Glutamatergic neuron (in vitro differentiated cells): ENCODE measurements around the gene AUTS2. TPM values are rescaled to one million over a fixed set of nuclear protein-coding genes. Genes with fewer than 3 reads are reported as not detected.

Source experiments
- DNase-seq: peaks from one replicate; pipeline ENCODE4 v3.0.0; 2022
- H3K27ac Mint-ChIP-seq: one replicate; pipeline ENCODE4 v1.8.0; 2020; ENCODE audit warnings: mild to moderate bottlenecking, mixed read lengths, inconsistent platforms; ENCODE audit not compliant: unreplicated experiment
- H3K27me3 Mint-ChIP-seq: one replicate; pipeline ENCODE4 v1.8.0; 2020; ENCODE audit warnings: mild to moderate bottlenecking, moderate library complexity, mixed read lengths, inconsistent platforms; ENCODE audit not compliant: unreplicated experiment
- H3K36me3 Mint-ChIP-seq: one replicate; pipeline ENCODE4 v1.8.0; 2020; ENCODE audit warnings: mild to moderate bottlenecking, mixed read lengths, inconsistent platforms; ENCODE audit not compliant: unreplicated experiment
- H3K4me1 Mint-ChIP-seq: one replicate; pipeline ENCODE4 v1.8.0; 2020; ENCODE audit warnings: mild to moderate bottlenecking, low read depth, mixed read lengths, inconsistent platforms; ENCODE audit not compliant: unreplicated experiment
- H3K4me3 Mint-ChIP-seq: one replicate; pipeline ENCODE4 v1.8.0; 2020; ENCODE audit warnings: mild to moderate bottlenecking, mixed read lengths, inconsistent platforms; ENCODE audit not compliant: unreplicated experiment
- H3K9me3 Mint-ChIP-seq: one replicate; pipeline ENCODE4 v1.8.0; 2020; ENCODE audit warnings: mild to moderate bottlenecking, moderate library complexity, mixed read lengths, inconsistent platforms; ENCODE audit not compliant: unreplicated experiment
- CTCF ChIP-seq: fragments of 200-600 bp; sonication (generic); IDR thresholded peaks from one replicate; pipeline ENCODE4 v1.5.0; 2021; ENCODE audit not compliant: partially characterized antibody, unreplicated experiment
- total RNA-seq: library from RNA; stranded (reverse); fragmentation: NEBNext Ultra II Directional; extraction: Animal tissue kit (Norgen Biotek cat#: 25700); gene quantifications from one replicate; pipeline ENCODE4 v1.2.1, GENCODE V29; 2021; ENCODE audit not compliant: unreplicated experiment

Gene AUTS2
- total RNA-seq, 1 donor from 2014 or later: 300 TPM

- H3K27ac Mint-ChIP-seq: no peak overlapping the region
- peaks cover 37% of the 10 kb centered on the region for H3K4me1 Mint-ChIP-seq
Measured at GRCh38 chr7:69791739-69792138, 193.5 kb downstream of the AUTS2 start.

GRCh38 chr7:69795932-69796331 lies 197.7 kb downstream of the AUTS2 start:
- no peak for DNase-seq
- no peaks in the 10 kb centered on the region for H3K36me3 Mint-ChIP-seq
- peaks cover 41% of the 10 kb centered on the region for H3K4me1 Mint-ChIP-seq
- no peak for TF ChIP-seq CTCF
- H3K4me3 Mint-ChIP-seq: no peak overlapping the region
- H3K27ac Mint-ChIP-seq: no peak overlapping the region
- H3K27me3 Mint-ChIP-seq: peaks cover 8% of the 10 kb centered on the region
- H3K9me3 Mint-ChIP-seq: no peaks in the 10 kb centered on the region

More at GRCh38 chr7:69791739-69792138, 193.5 kb downstream of the AUTS2 start:
- H3K27me3 Mint-ChIP-seq: peaks cover 6% of the 10 kb centered on the region
- no peak for DNase-seq
- no peaks in the 10 kb centered on the region for H3K36me3 Mint-ChIP-seq
- H3K4me3 Mint-ChIP-seq: no peak overlapping the region
- peaks cover 2% of the 10 kb centered on the region for H3K9me3 Mint-ChIP-seq
- no peak for TF ChIP-seq CTCF

- H3K4me3 Mint-ChIP-seq: no peak overlapping the region
- DNase-seq: no peak
- H3K36me3 Mint-ChIP-seq: no peaks in the 10 kb centered on the region
- no peak overlapping the region for H3K27ac Mint-ChIP-seq
- H3K27me3 Mint-ChIP-seq: peaks cover 8% of the 10 kb centered on the region
- TF ChIP-seq CTCF: no peak
- no peaks in the 10 kb centered on the region for H3K9me3 Mint-ChIP-seq
- peaks cover 39% of the 10 kb centered on the region for H3K4me1 Mint-ChIP-seq
Measured at GRCh38 chr7:69796416-69796815, 198.1 kb downstream of the AUTS2 start.

- Mint-ChIP-seq H3K36me3 (no peaks in the 10 kb centered on the region), H3K4me3 (no peak overlapping the region), H3K4me1 (peaks cover 39% of the 10 kb centered on the region), H3K27ac (no peak overlapping the region), H3K27me3 (peaks cover 6% of the 10 kb centered on the region), H3K9me3 (peaks cover 3% of the 10 kb centered on the region)
- TF ChIP-seq CTCF: no peak
- DNase-seq: no peak
Measured at GRCh38 chr7:69799048-69799697, 200.9 kb downstream of the AUTS2 start.

GRCh38 chr7:69799990-69800389 lies 201.7 kb downstream of the AUTS2 start:
- no peak for TF ChIP-seq CTCF
- H3K4me1 Mint-ChIP-seq: peaks cover 42% of the 10 kb centered on the region
- no peak overlapping the region for H3K27ac Mint-ChIP-seq

More at GRCh38 chr7:69799990-69800389, 201.7 kb downstream of the AUTS2 start:
- Mint-ChIP-seq H3K27me3 (peaks cover 6% of the 10 kb centered on the region), H3K4me3 (no peak overlapping the region), H3K36me3 (no peaks in the 10 kb centered on the region), H3K9me3 (peaks cover 7% of the 10 kb centered on the region)
- no peak for DNase-seq
